NCI-H2196 treated with DMSO at 0.1 percent for 48 hours (cell line): ENCODE results near the gene PCBD1.

Experiments
- DNase-seq: peaks from one replicate; lab custom pipeline; 2025; ENCODE audit not compliant: unreplicated experiment; lab: John Stamatoyannopoulos, UW

The PCBD1 gene

DNA sequence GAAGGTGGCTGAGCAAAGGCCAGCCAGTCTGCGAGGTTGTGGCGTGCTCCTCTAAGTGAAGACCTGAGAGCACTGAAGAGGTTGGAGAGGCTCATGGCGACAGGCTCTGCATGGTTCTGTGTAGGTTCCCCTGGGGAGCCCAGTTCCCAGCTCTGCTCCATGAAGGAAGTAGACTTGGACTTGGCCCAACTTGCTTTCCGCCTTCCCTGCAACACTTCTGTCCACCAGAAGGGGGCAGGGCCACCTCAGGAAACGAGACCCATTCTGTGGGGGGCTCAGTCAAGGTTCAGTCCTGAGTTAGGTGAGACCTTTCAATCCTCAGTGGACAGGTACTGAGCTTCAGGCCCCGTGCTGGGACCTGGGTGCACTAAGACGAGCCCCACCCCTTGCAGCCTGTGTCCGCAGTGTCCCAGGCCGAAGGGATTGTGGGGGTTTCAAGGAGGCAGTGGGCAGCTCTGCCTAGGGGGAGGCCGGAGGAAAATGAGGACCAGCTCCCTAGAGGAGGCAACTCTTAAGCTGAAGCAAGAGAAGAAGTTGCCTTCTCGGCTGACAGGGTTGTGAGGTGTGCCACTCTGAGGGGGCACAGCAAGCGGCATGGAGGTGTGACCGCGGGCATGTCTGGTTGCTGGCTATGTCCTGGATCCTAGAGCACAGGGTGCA, 15.0 kb upstream of the PCBD1 start:
- no peak for DNase-seq

DNA sequence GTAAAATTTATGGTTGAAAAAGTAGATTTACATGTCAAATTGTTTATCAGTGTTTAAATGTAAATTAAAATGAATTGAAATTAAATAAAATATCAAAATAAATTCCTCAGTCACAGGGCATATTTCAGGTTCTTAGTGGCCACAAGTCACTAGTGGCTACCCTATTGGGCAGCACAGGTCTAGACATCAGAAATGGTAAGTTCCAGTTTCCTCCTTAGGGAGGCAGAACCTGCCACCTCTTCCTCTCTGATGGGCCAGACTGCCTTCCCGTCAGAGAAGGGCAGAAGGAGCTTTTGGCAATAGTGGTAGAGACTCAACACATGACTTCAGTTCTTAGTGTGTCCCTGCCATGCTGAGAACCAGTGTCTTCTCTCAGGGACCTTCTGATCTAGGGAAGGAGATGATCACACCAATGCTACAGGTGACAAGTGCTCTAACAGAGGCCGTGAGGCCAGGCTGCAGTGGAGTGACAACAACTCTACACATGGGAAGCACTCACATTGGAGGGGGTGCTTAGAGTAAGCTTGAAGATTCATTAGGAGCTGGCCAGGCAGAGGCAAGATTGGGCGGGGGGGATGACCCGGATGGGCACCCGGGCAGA, 14.4 kb upstream of the PCBD1 start:
- no peak for DNase-seq

DNA sequence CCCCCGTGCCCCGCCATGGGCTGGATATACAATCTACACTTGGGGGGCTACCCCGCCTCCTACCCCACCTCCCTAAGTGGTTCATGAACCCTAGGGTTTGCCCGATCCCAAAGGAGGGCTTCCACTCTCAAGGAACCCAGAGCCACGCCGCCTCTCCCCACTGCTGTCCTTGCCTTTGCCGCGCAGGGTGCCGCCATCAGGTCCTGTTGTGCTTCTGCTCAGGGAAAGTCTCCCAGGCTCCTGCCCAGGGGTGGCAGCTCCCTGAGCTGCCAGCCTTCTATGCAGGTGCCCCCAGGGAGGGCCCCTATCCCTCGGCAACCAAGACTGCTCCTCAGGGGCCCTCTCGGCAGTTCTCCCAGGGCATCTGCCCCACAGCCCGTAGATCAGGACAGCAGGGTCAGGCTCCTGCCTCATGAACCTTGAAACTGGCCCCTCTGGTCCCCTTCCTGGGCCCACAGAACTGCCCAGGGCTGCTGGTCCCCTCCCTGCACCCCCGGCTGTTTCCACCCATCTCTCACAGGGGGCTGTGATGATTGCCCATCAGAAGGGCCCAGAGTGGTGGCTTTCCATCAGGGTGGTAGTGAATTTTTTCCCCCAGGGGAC, 13.0 kb upstream of the PCBD1 start:
- no peak for DNase-seq

DNA sequence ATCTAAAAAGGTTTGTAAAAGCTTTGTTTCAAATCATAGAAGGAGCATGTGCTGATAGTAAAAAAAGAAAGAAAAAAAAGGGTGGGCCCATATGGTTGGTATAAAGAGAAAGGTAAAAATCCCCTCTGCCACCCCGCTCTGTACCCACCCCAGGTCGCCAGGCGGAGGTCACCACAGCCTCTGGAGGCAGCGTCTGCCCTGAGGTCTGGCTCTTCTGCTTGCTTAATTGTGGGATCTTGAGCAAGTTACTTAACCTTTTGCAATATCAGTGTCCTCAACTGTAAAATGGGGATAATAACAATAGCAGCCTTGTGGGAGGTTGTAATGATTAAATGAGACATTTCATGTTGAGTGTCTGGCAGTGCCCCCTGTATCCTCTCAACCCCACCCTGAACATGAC, 10.7 kb upstream of the PCBD1 start:
- DNase-seq, result no peak

DNA sequence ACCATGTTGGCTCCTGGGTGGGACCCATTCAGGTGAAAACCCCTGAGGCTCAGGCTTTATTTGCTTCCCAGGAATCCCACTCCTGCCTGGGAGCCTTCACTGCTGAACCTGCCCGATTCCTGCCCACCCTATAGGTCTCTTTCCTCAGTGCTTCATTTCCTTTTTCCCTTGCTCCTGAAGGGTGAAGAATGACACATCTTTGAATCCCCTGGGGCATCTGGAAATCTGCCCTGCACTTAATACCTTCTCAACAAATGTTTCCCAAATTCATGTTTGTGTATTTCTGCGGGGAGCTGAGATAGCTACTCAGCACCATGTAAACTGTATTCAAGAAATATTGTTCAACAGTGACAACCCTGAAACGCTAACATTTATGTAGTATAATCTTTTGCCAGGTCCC, 10.3 kb upstream of the PCBD1 start:
- no peak for DNase-seq

DNA sequence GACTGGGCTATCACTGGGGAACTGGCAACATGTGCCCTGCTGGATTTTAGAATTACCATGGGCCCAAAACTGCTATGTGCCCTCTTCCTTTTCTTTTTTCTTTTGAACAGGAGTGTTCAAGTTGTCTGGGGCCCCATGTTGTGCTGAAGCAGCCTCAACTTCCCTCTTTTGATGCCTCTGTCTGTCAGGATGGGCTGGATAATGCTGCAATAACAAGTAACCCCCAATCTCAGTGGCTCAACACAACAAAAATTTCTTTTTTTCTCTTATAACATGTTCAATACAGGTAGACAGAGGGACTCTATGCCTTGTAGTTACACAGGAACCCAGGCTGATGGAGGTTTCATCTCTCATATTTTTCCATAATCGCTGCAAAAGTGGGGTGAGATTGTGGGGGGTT, 8.2 kb upstream of the PCBD1 start:
- no peak for DNase-seq

DNA sequence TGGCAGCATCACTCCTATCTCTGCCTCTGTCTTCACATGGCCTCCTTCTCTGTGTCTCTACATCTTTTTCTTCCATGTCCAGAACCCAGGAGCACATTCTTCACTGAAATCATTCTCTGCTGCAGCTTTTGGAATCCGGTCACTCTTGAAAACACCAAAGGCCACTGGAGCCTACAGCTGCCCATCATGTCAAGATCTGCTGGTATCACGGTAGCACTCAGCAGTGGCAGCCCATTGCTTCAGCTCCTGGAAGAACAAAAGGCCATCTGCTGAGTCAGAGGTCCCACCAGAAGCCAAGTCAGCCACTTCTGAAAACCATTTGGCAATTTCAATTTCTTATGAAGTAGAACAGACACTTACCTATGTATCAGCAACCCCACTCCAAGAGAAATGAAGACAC, 6.1 kb upstream of the PCBD1 start:
- DNase-seq, result no peak

DNA sequence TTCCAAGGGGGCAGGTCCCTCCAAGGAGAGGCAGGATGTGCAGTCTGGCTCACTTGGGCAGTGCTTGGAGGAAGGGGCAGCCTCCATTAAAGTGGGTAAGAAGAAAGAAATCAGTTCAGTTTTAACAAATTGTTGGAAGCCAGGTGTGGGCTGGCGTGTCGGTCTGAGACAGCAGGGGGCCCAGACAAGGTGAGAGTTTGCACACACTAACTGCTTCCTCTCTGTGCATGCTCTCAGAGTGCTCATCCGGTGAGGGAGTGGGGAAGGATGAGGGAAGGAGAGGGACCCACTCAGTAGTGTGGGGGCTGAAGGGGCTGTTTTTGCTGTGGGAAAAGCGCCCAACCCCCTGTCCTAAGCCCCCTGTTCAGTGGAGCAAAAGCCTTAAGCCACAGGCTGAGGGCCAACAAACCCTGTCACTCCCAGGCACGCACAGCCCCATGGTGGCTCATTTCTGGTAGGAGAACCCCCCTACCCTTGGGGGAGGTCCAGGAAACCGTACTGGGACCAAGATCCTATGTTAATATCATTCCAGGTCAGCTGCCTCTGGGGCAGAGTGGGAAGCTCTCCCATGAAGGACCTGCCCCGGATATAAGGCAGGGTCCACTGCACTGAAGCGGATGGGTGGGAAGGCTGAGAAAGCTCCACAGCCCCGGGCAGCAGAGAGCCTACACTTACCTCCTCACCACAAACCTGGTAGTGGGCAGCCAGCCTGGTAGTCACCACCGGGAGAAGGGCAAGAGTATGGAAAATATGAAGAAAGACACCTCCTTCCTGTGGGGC, 5.1 kb upstream of the PCBD1 start:
- DNase-seq, result no peak

DNA sequence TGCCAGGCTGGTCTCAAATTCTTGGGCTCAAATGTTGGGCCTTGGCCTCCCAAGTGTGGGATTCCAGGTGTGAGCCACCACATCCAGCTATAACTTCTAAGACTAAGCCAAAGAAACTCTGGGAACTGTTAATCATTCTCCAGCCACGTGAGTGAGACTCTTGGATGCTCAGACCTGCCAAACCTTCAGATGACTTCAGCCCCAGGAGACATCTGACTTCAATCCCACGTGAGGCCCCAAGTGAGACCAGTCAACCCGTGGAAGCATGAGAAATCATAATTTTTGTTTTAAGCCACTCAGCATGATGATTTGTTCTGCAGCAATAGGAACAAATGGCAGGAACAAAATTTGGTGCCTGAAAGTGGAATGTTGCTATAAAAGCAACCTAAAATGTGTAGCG, 4.3 kb upstream of the PCBD1 start:
- DNase-seq, result no peak

DNA sequence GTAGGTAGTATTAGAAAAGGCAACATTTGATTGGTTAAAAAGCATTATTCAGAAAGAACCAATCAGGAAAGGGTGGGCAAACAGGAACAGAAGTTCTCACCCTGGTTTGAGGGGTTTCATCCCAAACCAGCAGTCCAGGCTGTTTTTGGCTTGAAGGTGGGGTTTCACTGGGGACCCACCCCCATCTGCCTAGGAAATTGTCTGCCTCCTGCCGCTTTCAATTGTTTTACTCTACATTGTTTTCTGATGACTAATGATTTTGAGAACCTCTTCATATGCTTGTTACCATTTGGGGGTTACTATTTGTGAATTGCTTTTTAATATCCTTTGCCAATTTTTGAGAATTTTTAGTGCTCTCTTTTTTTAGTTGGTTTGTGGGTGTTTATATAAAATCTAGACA, 3.3 kb upstream of the PCBD1 start:
- no peak for DNase-seq

DNA sequence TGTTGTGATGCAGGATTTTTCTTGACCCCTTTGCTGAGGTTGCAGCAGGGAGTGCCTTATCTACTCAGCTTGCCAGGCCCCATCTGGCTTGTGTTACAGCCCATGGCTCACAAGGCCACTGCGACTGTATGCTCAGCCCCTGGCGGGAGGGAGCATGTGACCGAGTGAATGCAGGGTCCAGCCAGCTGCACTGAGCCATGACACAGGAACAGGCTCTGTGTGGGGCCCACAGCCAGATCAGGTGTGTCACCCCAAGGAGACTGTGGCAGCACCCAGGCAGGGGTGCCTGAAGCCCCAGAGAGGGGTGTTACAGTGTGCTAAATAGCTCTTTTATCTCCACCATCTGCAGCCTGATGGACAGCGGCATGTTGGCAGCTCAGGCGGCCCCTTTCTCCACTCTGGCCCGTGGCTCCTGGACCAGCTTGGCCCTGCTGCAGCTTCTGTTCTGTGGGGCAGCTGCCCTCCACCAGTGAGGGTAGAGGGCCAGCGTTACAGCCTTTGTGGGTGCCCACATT, 2.6 kb upstream of the PCBD1 start:
- DNase-seq, result no peak

DNA sequence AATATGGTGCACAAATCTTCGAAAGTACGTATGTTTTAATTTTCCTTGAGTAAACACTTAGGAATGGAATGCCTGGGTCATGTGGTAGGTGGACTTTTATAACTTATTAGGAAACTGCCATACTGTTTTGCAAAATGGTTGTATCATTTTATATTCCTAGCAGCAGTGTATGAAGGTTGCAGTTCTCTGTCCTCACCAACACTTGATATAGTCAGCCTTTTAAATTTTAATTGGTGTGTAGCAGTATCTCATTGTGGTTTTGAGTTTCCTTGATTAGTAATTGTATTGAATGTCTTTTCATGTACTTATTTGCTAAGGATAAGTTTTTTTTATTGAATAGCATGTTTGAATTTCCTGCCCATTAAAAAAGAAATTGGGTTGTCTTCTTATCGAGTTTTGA, 926 bp upstream of the PCBD1 start:
- no peak for DNase-seq

DNA sequence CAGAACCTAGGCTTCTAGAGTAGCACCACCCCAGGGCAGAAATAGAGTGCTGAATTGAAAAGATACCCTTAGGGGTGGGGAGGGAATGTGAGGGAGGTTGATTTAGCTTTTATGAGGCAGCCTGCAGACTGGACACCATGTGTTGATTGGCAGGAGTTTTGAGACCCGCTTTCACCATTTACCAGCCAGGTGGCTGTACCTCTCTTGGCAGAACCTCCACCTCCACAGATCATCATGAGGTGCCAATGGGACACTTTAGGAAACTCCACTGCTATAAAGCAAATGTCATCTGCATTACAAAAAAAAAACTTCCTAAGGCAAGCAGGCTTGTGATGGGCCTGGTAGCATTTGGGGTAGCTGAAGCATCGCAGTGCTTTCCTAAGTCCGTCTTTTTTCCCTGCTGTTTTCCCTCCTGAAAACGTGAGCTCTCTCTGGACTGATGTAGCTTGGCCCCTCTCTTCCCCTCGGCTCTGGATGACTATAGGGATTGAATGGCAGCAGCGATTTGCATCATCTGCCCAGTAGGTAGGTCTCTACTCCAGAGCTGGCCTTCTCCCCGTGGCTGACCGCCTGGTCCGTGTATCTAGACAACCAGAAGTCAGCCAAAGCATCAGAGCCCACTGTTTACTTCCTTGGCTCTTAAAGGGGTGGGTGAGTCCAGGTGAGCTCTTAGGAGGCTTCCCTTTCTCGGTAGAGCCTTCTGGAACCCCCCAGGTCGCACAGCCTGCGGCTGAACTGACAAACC, 1.3 kb downstream of the PCBD1 start:
- DNase-seq, result no peak

DNA sequence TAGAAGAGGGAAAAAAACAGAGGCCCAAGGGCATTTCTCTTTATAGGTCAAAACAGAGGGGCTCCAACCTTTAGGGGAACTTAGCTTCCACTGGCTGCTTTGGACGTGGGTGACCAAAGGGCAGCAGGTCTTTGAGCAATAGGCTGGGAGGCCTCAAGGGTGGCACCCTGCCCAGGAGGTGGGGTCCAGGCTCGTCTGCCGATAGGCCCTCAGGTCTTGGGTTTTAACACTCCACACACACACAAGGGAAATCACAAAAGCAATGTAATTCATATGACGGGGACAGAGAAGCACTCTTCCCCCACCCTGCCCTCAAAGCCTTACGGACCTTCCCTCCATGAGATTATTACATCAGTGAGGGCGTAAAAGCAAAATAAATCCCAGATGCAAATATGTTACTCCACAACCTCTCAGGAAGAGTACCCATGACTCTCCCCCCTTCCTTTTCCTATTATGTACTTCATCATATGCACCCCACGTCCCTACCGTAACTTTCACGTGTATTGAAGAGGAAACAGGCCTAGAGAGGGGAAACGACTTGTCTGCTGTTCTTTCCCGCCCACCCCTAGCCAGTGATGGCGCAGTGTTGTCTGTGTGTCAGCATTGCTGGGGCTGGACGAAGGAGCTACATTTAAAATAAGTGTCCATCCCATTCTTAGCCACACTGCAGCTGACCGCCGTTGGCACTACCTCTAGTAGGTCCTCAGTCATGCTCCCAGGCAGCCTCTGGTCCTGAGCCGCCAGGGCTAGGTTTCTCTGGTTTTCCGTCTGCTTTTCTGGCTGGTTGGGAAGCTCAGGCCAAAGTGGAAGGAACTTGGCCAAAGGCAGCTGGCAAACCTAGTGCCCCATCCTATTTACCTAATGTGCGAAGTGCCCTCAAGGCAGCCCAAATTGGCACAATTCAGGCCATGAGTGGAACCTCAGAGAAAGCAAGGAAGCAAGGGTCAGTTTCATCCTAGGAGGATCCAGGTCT, 2.1 kb downstream of the PCBD1 start:
- no peak for DNase-seq

DNA sequence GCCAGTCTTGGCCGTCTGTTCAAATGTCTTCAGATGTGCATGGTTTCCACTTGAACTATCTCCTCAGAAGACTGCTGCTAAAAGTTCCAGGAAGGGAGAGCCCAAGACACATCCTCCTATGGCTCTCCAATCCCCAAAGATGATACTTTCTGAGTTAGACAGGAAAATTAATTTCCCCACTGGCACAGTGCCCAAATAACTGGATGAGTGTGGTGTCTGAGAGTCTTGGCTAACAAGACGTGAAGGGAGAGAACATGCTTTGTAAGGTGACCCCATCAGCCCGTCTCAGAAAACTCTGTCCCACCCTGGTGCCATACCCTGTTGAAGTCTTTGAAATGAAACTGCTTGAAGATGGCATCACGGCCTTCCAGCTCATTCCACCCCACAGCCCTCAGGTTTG, 2.9 kb downstream of the PCBD1 start:
- DNase-seq, result no peak

DNA sequence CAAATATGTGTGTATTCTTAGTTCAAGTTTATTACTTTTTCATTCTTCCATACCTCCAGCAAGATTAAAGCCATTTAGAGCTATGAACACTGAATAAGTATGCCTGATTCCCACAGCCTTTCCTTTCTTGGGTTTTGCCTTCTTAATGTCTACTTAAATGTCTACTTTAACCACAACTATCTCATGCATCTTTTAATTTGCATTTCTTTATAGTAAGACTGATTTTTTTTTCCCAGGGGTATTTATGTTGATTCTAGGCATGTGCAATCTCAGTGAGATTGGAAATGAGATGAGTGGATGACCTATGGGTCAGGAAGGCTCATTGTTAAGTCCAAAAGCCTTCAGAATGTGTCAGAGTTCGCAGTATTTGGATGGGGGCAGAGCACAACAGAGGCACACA, 3.6 kb downstream of the PCBD1 start:
- no peak for DNase-seq

DNA sequence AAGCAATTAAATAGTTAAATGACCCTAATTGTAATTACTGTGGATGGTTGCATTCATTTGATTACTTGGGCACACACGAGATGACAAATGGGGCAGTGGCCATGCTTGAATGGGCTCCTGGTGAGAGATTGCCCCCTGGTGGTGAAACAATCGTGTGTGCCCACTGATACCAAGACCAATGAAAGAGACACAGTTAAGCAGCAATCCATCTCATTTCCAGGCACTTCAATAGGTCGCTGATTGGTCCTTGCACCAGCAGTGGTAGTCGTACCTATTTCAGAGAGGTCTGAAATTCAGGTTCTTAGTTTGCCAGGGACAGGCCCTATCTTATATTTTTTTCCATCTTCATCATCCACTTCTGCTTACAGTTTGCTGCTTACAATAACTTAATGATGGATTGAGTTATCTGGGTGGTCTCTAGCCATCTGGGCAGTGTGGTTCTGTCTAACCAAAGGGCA, 8.3 kb downstream of the PCBD1 start:
- DNase-seq, result peak; percentile 24

DNA sequence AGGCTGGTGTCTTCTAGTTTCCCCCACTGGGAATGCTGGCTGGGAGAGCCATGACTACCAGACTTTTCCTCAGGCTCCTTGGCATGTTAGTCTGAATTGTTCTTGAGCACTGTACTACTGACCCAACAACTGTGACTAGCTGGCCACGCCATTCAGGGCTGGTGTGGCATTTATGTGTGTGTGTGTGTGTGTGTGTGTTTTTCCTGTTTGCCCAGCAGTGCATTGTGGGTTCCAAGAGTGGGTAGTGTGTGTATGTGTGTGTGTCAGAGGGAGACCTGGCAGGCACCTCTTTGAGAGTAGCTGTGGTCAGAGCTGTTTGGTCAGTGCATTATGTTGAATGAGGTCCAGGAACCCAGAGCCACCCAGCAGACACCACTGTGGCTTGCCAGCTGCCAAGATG, 9.2 kb downstream of the PCBD1 start:
- no peak for DNase-seq

DNA sequence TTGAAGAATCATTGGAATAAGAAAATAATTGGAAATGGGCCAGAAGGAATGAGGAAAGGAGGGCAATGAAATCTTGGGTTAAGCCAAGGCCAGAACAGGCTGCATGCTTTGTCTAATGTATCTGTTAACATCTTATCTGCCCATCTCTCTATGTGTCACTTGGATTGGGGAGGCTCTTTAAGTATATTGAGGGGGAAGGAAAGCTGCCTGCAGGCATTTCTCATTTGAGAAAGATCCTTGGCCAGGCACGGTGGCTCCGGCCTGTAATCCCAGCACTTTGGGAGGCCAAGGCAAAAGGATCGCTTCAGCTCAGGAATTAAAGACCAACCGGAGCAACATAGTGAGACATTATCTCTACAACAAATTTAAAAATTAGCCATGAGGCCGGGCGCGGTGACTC, 14.3 kb downstream of the PCBD1 start:
- DNase-seq, result no peak

DNA sequence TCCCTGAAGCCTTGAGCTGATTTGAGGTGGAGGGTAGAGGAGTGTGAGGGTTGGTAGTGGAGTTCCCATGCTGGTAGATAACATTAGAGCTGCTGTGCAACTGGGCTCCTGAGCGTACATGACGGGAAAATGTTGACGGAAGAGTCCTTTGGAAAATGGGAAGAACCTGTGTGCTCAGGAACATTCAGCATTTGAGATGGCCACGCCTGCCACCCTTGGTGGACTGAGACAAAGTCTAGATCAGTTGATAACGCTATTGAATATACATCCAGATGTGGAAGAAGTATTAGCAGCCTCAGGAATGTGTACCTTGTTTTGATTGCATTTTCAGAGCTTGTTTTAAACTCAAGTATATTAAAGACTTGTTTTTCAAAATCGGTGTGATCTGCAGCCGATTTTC, 16.1 kb downstream of the PCBD1 start:
- DNase-seq, result no peak
